Measurements from ENCODE around the gene ADD1.
A peak's percentile ranks its signal among the peaks of the same experiment; 100 is the strongest.

ADD1 gene

GRCh38 chr4:2843263-2843940 is at the start of gene ADD1:
ADD1 (plus strand) TSS chr4:2843844; CDS start chr4:2875916, 32,072 bp downstream.
- DNase-seq (ENCODE audit: extremely low read depth, low read depth) = peak; percentile 82
- TF ChIP-seq CTCF (IDR thresholded peaks at IDR 0.05; ENCODE audit: low read depth, low read length) = no peak

- DNase-seq (ENCODE audit: extremely low read depth, low read depth) = no peak
- no peak for TF ChIP-seq CTCF (IDR thresholded peaks at IDR 0.05; ENCODE audit: low read depth, low read length)
These were observed 49.0 kb upstream of the ADD1 start for GRCh38 chr4:2794486-2795299.

GRCh38 chr4:2795300-2795892 is 48.2 kb upstream of the ADD1 start:
- DNase-seq (ENCODE audit: extremely low read depth, low read depth) = no peak
- TF ChIP-seq CTCF (IDR thresholded peaks at IDR 0.05; ENCODE audit: low read depth, low read length) = no peak

GRCh38 chr4:2795893-2796848 is 47.5 kb upstream of the ADD1 start:
- no peak for TF ChIP-seq CTCF (IDR thresholded peaks at IDR 0.05; ENCODE audit: low read depth, low read length)

GRCh38 chr4:2796849-2797544 is 46.6 kb upstream of the ADD1 start:
- no peak for DNase-seq (ENCODE audit: extremely low read depth, low read depth)
- TF ChIP-seq CTCF (IDR thresholded peaks at IDR 0.05; ENCODE audit: low read depth, low read length) = no peak

More at GRCh38 chr4:2795893-2796848, 47.5 kb upstream of the ADD1 start:
- no peak for DNase-seq (ENCODE audit: extremely low read depth, low read depth)

- TF ChIP-seq CTCF (IDR thresholded peaks at IDR 0.05; ENCODE audit: low read depth, low read length) = no peak
- DNase-seq (ENCODE audit: extremely low read depth, low read depth) = no peak
These were observed 45.9 kb upstream of the ADD1 start for GRCh38 chr4:2797545-2798305.

Measured in AG09319 (cell line).